GM23248 (cell line): ENCODE results near the gene MYO10.

Experiments used
- EZH2 ChIP-seq: fragments of 200-600 bp; sonication (generic); IDR thresholded peaks from 2 replicates; pipeline ENCODE4 v1.6.1; 2018; ENCODE audit warnings: antibody characterized with exemption, mild to moderate bottlenecking; ENCODE audit not compliant: insufficient read depth, poor library complexity, severe bottlenecking
- EZH2phosphoT487 ChIP-seq: fragments of 200-600 bp; sonication (generic); IDR thresholded peaks from 2 replicates; pipeline ENCODE4 v1.6.1; 2018; ENCODE audit warnings: antibody characterized with exemption, moderate library complexity, mild to moderate bottlenecking, low read depth; ENCODE audit not compliant: insufficient read depth

DNA sequence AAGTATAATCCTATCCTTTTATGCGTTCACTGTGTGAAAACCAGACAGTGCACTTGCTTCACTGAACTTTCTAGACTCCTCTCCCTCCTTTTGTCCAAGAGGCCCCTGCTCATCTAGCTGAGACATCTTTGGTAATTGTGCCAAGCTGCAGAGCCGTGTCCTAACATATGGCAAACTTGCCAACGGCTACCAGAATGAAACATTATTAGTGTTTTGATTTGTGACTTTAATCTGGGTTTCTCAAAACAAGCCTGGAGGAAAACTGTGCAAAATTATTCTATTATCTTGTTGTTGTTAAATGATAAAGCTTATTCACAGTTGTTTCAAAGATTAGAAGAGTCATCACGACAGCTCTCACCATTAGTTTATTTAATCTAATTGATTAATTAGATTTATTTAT, 240.3 kb downstream of the MYO10 start:
- TF ChIP-seq EZH2phosphoT487: no peak
- no peak for TF ChIP-seq EZH2
